Left kidney (tissue), 2 donors: Measurements from ENCODE around the gene ZBTB39. TPM values are rescaled to one million over a fixed set of nuclear protein-coding genes. Genes with fewer than 3 reads are reported as not detected.

Source experiments
- DNase-seq: peaks from one replicate; pipeline ENCODE4 v3.0.0-alpha.2; 2013
- polyA plus RNA-seq: library from polyadenylated mRNA; unstranded; fragments of 120-200 nt; gene quantifications from one replicate; pipeline ENCODE4 v1.2.1, GENCODE V29; 2013; ENCODE audit not compliant: insufficient read length

Gene ZBTB39
- polyA plus RNA-seq, 1 donor = 13.4 TPM

DNA sequence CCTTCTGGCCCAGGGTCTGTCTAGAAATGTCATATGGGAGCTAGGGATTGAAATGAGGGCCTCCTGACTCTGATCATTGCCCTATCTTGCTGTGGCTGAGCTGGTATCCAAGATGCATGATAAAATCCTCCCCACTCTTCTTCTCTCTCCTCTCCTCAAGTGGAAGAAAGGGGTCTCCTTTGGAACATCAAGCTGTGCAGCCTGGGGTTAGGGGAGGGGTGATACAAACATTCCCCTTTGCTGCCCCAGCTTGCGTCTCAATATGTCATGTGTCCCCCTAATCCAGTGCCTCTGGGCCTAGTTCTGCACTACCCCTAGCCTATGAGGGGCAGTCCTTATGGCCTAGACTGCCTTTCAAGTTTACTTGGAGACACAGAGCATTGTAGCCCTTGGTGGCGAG lies 57.5 kb downstream of the ZBTB39 start:
- DNase-seq = no peak

Other genes with a start within 250 kb of the ZBTB39 start
- 1.4 TPM for gene HSD17B6, start 243.2 kb downstream of the ZBTB39 start, polyA plus RNA-seq
- 0.32 TPM for gene SDR9C7, start 72.1 kb downstream of the ZBTB39 start, polyA plus RNA-seq
- gene RDH16, start 48.9 kb downstream of the ZBTB39 start, polyA plus RNA-seq = 1.2 TPM
- gene TAC3, start 10.0 kb upstream of the ZBTB39 start, polyA plus RNA-seq = 0.80 TPM
- gene MYO1A, start 43.6 kb upstream of the ZBTB39 start, polyA plus RNA-seq = 0.50 TPM
- 37.8 TPM for gene NEMP1, start 72.2 kb upstream of the ZBTB39 start, polyA plus RNA-seq
- gene NAB2, start 82.6 kb upstream of the ZBTB39 start, polyA plus RNA-seq = 40.8 TPM
- gene STAT6, start 104.8 kb upstream of the ZBTB39 start, polyA plus RNA-seq = 127 TPM
- 64.5 TPM for gene LRP1, start 121.9 kb upstream of the ZBTB39 start, polyA plus RNA-seq
- not detected for gene LRP1-AS, start 141.1 kb upstream of the ZBTB39 start, polyA plus RNA-seq
- gene NXPH4, start 210.2 kb upstream of the ZBTB39 start, polyA plus RNA-seq = 4.2 TPM
- 71.6 TPM for gene SHMT2, start 223.2 kb upstream of the ZBTB39 start, polyA plus RNA-seq
- gene STAC3, start 244.6 kb upstream of the ZBTB39 start, polyA plus RNA-seq = 9.2 TPM